SK-N-MC (cell line): ENCODE measurements around the gene FAM193B.
"Not testable (repeated sequence)": the region's sequence is repeated elsewhere in the genome, so short reads cannot be mapped to it uniquely, and the experiment has no call there.

ENCODE experiments used
- DNase-seq: peaks from one replicate; pipeline ENCODE4 v3.0.0-alpha.2; 2011; ENCODE audit warnings: low read depth, low spot score
- H3K27ac ChIP-seq: fragments of 200-600 bp; sonication (generic); 2 replicates; pipeline ENCODE4 v1.5.1; 2016; ENCODE audit warnings: mixed run types
- H3K36me3 ChIP-seq: fragments of 200-600 bp; sonication (generic); 2 replicates; pipeline ENCODE4 v1.6.1; 2017; ENCODE audit warnings: antibody characterized with exemption, low read length, mixed read lengths; ENCODE audit not compliant: insufficient read depth
- H3K4me3 ChIP-seq: fragments of 200-600 bp; sonication (generic); 2 replicates; pipeline ENCODE4 v1.5.1; 2016
- H3K9ac ChIP-seq: fragments of 200-600 bp; sonication (generic); 2 replicates; pipeline ENCODE4 v1.8.0; 2017; ENCODE audit warnings: mixed run types, mixed read lengths; ENCODE audit not compliant: insufficient read length
- H3K9me3 ChIP-seq: fragments of 200-600 bp; sonication (generic); 2 replicates; pipeline ENCODE4 v1.6.1; 2017; ENCODE audit warnings: low read depth, mild to moderate bottlenecking, antibody characterized with exemption, low read length, moderate library complexity, mixed read lengths
- EZH2 ChIP-seq: fragments of 200-600 bp; sonication (generic); IDR thresholded peaks from one replicate; pipeline ENCODE4 v1.6.1; 2017; ENCODE audit warnings: antibody characterized with exemption
- FOXP2 ChIP-seq: optimal IDR thresholded peaks from 2 replicates; pipeline ENCODE3; 2011; ENCODE audit warnings: mild to moderate bottlenecking, moderate library complexity; ENCODE audit not compliant: insufficient read depth; ENCODE audit errors: extremely low read length, control extremely low read depth
- POLR2AphosphoS5 ChIP-seq: IDR thresholded peaks from 2 replicates; pipeline ENCODE4 v1.6.1; 2012; ENCODE audit warnings: mild to moderate bottlenecking, low read depth, low read length, borderline replicate concordance

Gene FAM193B

GRCh38 chr5:177487975-177488374, 66.4 kb downstream of the FAM193B start:
- no peak for DNase-seq
- H3K27ac ChIP-seq, result no peak overlapping the region
- H3K36me3 ChIP-seq, result peaks cover 45% of the 10 kb centered on the region
- H3K4me3 ChIP-seq, result no peak overlapping the region
- no peaks in the 10 kb centered on the region for H3K9me3 ChIP-seq
- no peak for TF ChIP-seq POLR2AphosphoS5
- no peak for TF ChIP-seq FOXP2
- no peak for TF ChIP-seq EZH2
- H3K9ac ChIP-seq, result no peak overlapping the region

- TF ChIP-seq EZH2 (no peak), FOXP2 (no peak), POLR2AphosphoS5 (no peak)
- no peak for DNase-seq
- Histone ChIP-seq H3K36me3 (peaks cover 38% of the 10 kb centered on the region), H3K4me3 (no peak overlapping the region), H3K9ac (no peak overlapping the region), H3K9me3 (no peaks in the 10 kb centered on the region), H3K27ac (no peak overlapping the region)
Measured at GRCh38 chr5:177487144-177487543, 67.2 kb downstream of the FAM193B start.

- DNase-seq, result no peak
- Histone ChIP-seq H3K4me3 (no peak overlapping the region), H3K9ac (no peak overlapping the region), H3K27ac (no peak overlapping the region), H3K9me3 (no peaks in the 10 kb centered on the region), H3K36me3 (peaks cover 36% of the 10 kb centered on the region)
- TF ChIP-seq FOXP2 (no peak), POLR2AphosphoS5 (no peak)
Measured at GRCh38 chr5:177486256-177486655, 68.1 kb downstream of the FAM193B start.

- H3K9me3 ChIP-seq, H3K27ac ChIP-seq, H3K9ac ChIP-seq, DNase-seq, H3K4me3 ChIP-seq: not testable (repeated sequence)
- peaks cover 36% of the 10 kb centered on the region for H3K36me3 ChIP-seq
Measured at GRCh38 chr5:177485753-177486152, 68.6 kb downstream of the FAM193B start.

GRCh38 chr5:177484902-177485549, 69.3 kb downstream of the FAM193B start:
- no peak overlapping the region for H3K9ac ChIP-seq
- H3K9me3 ChIP-seq, result no peaks in the 10 kb centered on the region
- H3K4me3 ChIP-seq, result no peak overlapping the region
- no peak overlapping the region for H3K27ac ChIP-seq
- no peak for DNase-seq
- peaks cover 33% of the 10 kb centered on the region for H3K36me3 ChIP-seq
- TF ChIP-seq POLR2AphosphoS5 (no peak; the same call in 1 of the 2 replicates), EZH2 (no peak), FOXP2 (no peak)

GRCh38 chr5:177483994-177484901, 70.1 kb downstream of the FAM193B start:
- Histone ChIP-seq H3K9ac (no peak overlapping the region), H3K4me3 (no peak overlapping the region), H3K27ac (no peak overlapping the region), H3K36me3 (peaks cover 27% of the 10 kb centered on the region), H3K9me3 (no peaks in the 10 kb centered on the region)
- TF ChIP-seq POLR2AphosphoS5, result peak; percentile 3; the same call in 1 of the 2 replicates
- no peak for TF ChIP-seq EZH2
- no peak for DNase-seq

- Histone ChIP-seq H3K9ac (no peak overlapping the region), H3K27ac (no peak overlapping the region), H3K9me3 (no peaks in the 10 kb centered on the region), H3K36me3 (peaks cover 15% of the 10 kb centered on the region), H3K4me3 (no peak overlapping the region)
- TF ChIP-seq POLR2AphosphoS5 (no peak), EZH2 (no peak), FOXP2 (no peak)
- DNase-seq, result no peak
Measured at GRCh38 chr5:177483042-177483441, 71.3 kb downstream of the FAM193B start.

DNA sequence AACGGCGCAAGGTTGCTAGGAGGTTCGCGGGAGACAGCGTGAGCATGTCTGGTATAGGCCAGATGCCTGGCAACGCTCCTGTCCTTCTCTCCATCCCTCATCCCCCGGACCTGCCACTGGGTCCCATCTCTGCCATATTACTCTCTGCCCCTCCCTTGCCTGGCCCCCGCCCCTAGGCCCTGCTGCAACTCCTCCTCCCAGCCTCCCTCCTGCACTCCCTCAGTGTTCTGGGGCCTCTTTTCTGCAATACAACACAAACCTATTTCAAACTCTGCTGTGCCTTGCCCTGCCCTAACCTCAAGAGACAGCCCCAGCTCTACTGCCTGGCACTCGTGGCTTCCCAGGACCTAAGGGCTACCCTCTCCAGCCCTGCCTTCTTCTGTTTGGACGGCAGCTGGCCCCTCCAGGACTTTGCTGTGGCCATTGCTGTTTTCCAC, 72.0 kb downstream of the FAM193B start:
- Histone ChIP-seq H3K9me3 (no peaks in the 10 kb centered on the region), H3K36me3 (peaks cover 9% of the 10 kb centered on the region; the same call in 1 of the 2 replicates), H3K4me3 (no peak overlapping the region), H3K9ac (no peak overlapping the region), H3K27ac (peak overlapping the region; percentile 19; the same call in 1 of the 2 replicates)
- TF ChIP-seq FOXP2 (no peak), POLR2AphosphoS5 (0 out of 2 replicates have a peak, but pooled peaks have one; percentile 19), EZH2 (no peak)
- no peak for DNase-seq

GRCh38 chr5:177479774-177480173, 74.6 kb downstream of the FAM193B start:
- Histone ChIP-seq H3K4me3 (no peak overlapping the region), H3K27ac (peak overlapping the region; percentile 74), H3K9me3 (no peaks in the 10 kb centered on the region), H3K9ac (no peak overlapping the region), H3K36me3 (no peaks in the 10 kb centered on the region; the same call in 1 of the 2 replicates)
- no peak for TF ChIP-seq EZH2
- no peak for TF ChIP-seq FOXP2
- TF ChIP-seq POLR2AphosphoS5, result no peak; the same call in 1 of the 2 replicates
- DNase-seq, result no peak
